Sigmoid colon (tissue), 4 donors: ENCODE measurements around the gene RAB11FIP3.

Source experiments
- CTCF ChIP-seq, 4 experiments: fragments of 450-650 bp in 3 of 4; fragments of 200-600 bp in 1 of 4; IDR thresholded peaks; one replicate each; pipeline ENCODE4 v1.5.1; 2016 to 2019; ENCODE audit warnings: antibody characterized with exemption in 4 of 4, mild to moderate bottlenecking in 3 of 4, moderate library complexity in 2 of 4
- POLR2AphosphoS5 ChIP-seq, 4 donors: sonication (generic); formaldehyde crosslinking; IDR thresholded peaks; one replicate each; pipeline ENCODE4 v1.6.1; 2017; ENCODE audit warnings: antibody characterized with exemption in 4 of 4

DNA sequence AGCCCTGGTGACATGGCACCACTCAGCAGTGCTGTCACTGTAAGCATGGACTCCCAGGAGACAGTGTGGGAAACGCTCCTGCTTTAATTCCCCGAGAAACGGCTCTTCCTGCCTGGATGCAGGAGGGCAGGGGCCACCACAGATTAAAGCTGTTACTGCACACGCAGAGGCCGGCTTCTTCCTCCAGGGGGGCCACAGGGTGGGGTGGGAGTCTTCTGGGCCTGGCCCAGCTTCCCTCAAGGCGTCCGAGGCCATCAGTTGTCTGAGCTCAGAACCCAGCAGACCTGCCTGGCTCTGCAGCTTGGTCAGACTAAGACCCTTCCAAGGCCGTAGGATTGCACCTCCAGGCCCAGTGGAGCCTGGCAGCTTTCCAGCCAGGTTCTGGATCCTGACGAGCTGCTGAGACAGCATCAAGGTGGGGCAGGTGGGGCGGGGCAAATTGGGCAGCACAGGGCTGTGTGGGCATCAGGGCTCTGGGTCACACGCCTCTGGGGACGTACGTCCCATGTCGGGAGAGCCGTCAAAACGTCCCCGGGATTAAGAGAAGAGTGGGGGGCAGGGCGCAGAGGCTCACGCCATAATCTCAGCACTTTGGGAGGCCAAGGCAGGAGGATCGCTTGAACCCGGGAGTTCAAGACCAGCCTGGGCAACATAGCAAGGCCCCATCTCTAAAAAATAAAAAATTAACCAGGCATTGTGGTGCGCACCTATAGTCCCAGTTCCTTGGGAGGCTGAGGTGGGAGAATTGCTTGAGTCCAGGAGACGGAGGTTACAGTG, 97.1 kb downstream of the RAB11FIP3 start:
- no peak for TF ChIP-seq CTCF (IDR thresholded peaks at IDR 0.05)
- TF ChIP-seq POLR2AphosphoS5 (IDR thresholded peaks at IDR 0.05), result no peak
